GM12891 (cell line): ENCODE data around the gene CREB3L2.
A peak's percentile ranks its signal among the peaks of the same experiment; 100 is the strongest.

ENCODE experiments used
- DNase-seq: peaks from one replicate; pipeline ENCODE4 v3.0.0; 2011; ENCODE audit warnings: low spot score; ENCODE audit not compliant: insufficient read length
- FAIRE-seq: peaks from 2 replicates; lab custom pipeline; 2011; peaks lifted over from hg19 to GRCh38; lab: Jason Lieb, UNC
- PAX5 ChIP-seq: IDR thresholded peaks from 2 replicates; pipeline ENCODE4 v1.6.1; 2011; ENCODE audit warnings: low read length, moderate library complexity, mild to moderate bottlenecking; ENCODE audit not compliant: insufficient read depth, severe bottlenecking
- POLR2A ChIP-seq: IDR thresholded peaks from 2 replicates; pipeline ENCODE4 v1.6.1; 2011; ENCODE audit warnings: low read depth, low read length, control low read depth
- POLR2AphosphoS5 ChIP-seq: IDR thresholded peaks from 2 replicates; pipeline ENCODE4 v1.6.1; 2011; ENCODE audit warnings: low read depth, low read length, control low read depth
- POU2F2 ChIP-seq: IDR thresholded peaks from 2 replicates; pipeline ENCODE4 v1.6.1; 2011; ENCODE audit warnings: low read depth, mild to moderate bottlenecking, control low read depth, low read length, moderate library complexity
- SPI1 ChIP-seq: IDR thresholded peaks from 2 replicates; pipeline ENCODE4 v1.6.1; 2011; ENCODE audit warnings: low read depth, low read length, control low read depth
- TAF1 ChIP-seq: IDR thresholded peaks from 2 replicates; pipeline ENCODE4 v1.6.1; 2011; ENCODE audit warnings: low read depth, low read length, control low read depth

CREB3L2 gene

DNA sequence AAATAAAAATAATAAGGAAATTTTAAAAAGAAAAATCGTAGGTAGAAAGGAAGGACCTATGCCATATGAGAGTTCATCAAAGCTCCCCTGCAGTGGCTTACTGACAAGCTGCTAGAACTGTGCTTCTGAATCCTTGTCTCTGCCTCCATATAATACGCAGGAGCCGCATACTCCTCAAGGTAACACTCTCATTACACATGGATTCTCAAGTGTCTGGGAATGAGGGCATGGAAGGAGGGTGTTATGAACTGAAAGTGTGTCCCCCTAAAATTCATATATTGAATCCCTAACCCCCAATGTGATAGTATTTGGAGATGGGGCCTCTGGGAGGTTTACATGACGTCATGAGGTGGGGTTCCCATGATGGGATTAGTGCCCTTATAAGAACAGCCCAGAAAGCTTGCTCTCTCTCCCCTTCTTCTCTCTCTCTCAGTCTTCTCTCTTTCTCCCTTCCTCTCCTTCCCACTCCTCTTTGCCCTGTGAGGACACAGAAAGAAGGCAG, 35.2 kb downstream of the CREB3L2 start:
- FAIRE-seq = no peak
- no peak for DNase-seq
- no peak for TF ChIP-seq SPI1
- no peak for TF ChIP-seq POU2F2
- no peak for TF ChIP-seq TAF1

DNA sequence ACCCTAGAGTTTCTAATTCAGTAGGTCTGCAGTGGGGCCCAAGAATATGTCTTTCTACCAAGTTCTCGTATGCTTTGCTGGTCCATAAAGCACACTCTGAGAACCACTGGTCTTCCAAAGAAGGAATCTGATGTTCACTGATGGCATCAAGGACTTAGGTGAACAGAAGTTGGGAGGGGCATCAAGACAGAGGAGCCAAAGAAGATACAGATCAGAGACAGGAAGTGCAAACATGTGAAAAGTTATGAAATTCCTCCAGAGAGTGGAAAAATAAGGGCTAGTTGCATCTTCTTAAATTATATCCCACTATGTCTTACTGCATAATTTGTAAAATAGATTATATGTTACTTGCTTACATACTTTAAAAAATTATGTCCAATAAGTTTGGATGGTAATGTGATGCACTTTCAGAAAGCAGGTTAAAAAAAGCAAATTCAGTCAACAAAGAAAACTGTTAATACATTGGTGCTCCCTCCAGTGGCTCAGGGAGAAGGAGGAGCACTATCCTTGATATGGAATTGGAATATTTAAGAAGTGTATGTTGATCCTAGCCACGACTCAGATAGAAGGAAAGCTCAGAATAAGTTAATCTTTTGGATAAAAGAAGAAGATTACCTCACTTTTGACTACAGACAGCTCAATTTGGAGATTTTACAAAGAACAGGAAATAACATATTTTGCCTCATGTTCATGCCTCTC, 35.8 kb downstream of the CREB3L2 start:
- 0 out of 2 replicates have a peak, but pooled peaks have one; percentile 27 for TF ChIP-seq SPI1
- no peak for TF ChIP-seq TAF1
- no peak for TF ChIP-seq POU2F2
- FAIRE-seq (no peak), DNase-seq (no peak)

DNA sequence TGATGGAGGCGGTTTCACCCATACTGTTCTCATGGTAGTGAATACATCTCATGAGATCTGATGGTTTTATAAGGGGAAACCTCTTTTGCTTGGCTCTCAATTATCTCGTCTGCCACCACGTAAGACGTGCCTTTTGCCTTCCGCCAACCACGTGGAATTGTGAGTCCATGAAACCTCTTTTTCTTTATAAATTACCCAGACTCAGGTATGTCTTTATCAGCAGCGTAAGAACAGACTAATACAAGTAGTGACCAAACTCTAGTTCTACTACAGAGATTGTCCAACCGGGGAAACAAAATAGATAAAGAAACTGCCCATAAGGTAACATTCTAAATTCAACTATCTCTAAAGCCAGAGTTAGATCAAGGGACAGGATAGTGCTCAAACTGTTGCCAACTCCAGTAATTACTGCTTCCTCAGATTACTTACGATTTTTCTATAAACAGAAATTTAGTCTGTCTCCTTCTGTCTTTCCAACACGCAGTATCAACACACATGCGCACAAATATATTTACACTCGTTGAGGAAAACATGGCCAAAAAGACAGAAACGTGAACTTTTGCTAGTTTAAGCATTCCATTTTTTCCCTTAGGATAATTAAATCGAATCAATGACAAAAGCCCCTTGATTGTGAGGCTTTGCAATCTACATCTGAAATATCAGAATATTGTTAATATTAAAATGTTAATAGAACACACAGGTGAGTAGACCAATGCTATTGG, 36.9 kb downstream of the CREB3L2 start:
- DNase-seq (no peak), FAIRE-seq (no peak)
- TF ChIP-seq SPI1 = no peak
- no peak for TF ChIP-seq TAF1
- TF ChIP-seq PAX5 = no peak
- no peak for TF ChIP-seq POLR2AphosphoS5
- no peak for TF ChIP-seq POU2F2
- no peak for TF ChIP-seq POLR2A

DNA sequence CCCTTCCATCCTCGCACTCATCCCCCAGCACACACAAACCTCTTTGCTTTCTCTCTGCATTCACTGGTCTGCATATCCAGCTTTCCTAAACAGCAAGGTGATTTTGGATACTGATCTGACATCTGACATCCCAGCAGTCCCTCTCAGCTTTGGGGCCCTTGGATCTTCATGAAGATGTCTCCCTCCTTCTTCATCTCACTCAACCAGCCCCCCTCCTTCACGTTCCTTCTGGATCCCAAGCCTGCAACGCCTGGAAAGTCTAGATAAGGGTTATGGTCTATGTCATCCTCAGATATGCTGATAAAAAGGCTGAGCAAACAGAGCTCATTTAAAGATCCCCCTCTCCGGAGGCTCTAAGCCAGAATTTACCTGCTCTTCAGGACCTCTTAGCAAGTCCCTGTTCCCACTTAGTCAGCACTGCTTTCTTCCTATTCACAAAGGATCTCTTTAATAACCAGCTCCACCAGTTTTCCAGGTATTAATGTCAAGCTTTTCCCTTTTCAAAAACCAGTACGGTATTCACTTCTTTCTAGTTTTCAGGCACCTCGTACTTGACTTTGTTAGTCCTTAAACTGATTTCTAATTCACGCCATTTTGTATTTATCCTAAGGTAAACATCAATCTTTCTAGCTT, 38.9 kb downstream of the CREB3L2 start:
- FAIRE-seq (no peak), DNase-seq (no peak)
- no peak for TF ChIP-seq PAX5
- TF ChIP-seq SPI1 = no peak
- TF ChIP-seq POLR2A = no peak
- TF ChIP-seq TAF1 = no peak
- no peak for TF ChIP-seq POU2F2
- no peak for TF ChIP-seq POLR2AphosphoS5

DNA sequence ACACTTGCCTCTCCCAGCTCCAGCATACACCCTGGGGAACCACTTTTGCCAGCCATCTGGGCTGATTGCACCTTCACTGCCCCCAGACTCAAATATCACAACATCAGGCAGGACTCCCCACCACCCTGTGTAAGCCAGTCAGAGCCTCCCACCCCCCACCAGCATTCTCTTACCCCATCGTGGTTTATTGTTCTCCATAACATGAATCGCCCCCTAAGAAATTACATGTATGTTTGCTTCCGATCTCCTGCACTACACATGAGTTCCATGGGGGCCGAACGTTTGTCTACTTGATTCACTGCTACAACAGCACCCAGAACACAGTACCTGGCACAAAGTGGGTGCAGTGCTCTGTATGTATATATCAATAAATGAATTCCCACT, 39.4 kb downstream of the CREB3L2 start:
- no peak for FAIRE-seq
- TF ChIP-seq SPI1 (no peak), POLR2AphosphoS5 (no peak), TAF1 (no peak), PAX5 (no peak), POLR2A (no peak), POU2F2 (no peak)
- DNase-seq = no peak

DNA sequence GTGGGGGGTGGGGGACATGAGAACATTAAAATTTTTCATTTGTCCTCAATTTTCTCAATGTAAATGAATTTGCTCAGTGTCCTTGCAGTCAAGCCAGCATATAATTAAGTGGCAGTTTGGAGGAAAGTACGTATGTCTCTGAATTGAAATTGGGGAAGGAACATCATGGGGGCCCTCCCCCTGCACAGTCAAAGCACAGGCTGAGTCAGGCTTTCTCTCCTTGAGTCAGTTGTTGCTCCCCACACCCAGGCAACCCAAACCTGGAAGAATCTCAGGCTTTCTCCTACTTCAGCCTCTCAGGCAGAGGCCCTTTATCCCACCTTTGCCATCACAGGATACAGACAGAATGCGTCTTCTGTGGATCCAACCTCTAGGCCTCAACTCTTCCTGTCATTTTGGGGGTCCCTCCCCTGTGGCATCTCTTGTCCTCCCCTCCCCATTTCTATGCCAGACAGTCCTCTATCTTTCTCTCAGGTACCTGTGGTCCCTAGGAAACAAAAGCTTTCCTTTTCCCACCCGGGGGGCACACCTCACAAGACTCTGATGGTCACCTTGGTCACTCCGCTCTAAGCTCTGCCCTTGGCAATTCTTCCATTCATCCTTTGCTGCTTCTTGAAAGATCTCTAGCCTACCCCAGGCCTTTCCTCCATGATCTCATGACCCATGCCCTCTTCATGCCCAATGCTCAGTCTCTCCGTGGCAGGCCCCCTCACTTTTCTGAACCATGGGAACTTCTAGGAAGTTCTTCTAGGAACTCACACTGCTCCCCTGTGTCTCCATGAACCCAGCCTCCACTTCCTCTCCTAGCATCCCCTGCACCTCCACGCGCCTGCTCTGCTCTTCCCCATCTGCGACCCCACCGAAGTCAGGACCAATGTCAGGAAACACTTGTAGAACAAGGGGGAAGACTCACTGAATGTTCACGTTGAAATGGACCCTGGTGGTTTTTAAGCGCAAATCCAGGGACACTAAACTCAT, 40.4 kb downstream of the CREB3L2 start:
- DNase-seq = peak; percentile 39
- TF ChIP-seq POLR2AphosphoS5 (no peak), POLR2A (no peak), POU2F2 (peak; percentile 12; the same call in 1 of the 2 replicates), TAF1 (no peak), PAX5 (no peak), SPI1 (0 out of 2 replicates have a peak, but pooled peaks have one; percentile 28)
- FAIRE-seq = peak; percentile 43

DNA sequence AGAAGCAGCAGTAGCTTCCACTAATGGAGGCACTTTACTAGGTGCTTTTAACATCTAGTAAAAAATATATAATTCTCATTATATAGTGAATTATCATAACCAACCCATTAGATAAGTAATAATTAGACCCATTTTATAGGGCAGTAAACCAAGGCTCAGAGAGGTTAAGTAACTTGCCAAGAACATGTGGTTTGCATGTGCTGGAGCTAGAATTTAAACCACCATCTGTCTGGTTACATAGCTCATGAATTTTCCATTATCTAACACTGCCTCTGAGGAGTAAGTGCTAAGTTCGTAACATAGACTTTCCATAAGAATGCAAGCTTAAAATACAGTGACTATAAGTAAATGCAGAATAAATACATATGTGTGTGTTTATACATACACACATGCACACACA, 41.9 kb downstream of the CREB3L2 start:
- no peak for TF ChIP-seq POLR2A
- TF ChIP-seq PAX5 = no peak
- TF ChIP-seq TAF1 = no peak
- no peak for TF ChIP-seq POU2F2
- no peak for TF ChIP-seq POLR2AphosphoS5
- TF ChIP-seq SPI1 = no peak
- FAIRE-seq (no peak), DNase-seq (no peak)

DNA sequence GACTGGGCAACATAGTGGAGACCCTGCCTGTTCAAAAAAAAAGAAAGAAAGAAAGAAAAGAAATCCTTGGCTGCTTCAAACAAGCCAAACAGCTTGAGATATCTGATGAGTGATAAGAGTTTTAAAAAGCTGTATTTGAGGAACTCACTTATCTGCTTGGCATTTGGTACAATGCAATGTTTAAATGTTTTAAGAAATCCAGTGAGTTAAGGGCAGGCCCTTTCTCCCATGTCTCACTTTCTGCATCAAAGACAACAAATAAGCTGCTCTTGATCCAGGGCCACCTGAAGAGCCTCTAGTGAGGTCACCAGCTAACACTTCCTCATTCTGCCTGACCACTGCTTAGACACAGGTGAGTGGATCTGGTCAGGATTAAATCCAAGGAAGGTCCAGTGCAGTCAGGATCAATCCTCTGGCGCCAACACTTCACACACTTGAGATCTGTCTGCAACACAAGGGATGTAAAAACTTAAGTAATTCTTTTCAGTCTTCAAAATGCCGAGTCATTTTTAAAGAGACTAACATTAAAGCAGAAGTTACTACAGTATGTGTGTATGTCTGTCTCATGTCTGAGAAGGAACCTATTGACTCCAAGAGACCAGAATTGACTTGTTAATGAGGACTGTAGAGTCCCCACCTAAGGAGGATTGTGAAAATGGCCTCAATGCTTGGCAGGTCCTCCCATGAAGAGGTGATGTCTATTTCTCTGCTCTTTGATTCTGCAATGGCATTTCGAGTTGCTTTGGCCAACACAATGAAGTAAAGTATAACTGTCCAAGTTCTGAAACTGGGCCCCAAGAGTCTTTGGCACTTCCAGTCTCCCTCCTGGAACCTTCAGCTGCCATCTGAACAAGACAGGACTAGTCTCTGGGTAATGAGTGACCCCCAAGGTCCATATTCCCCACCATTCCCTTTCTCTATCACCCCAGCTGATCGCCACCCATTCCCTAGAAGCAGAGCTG, 43.1 kb downstream of the CREB3L2 start:
- DNase-seq (no peak), FAIRE-seq (no peak)
- TF ChIP-seq SPI1 (peak; percentile 95), POLR2AphosphoS5 (no peak), POU2F2 (no peak), TAF1 (no peak)

DNA sequence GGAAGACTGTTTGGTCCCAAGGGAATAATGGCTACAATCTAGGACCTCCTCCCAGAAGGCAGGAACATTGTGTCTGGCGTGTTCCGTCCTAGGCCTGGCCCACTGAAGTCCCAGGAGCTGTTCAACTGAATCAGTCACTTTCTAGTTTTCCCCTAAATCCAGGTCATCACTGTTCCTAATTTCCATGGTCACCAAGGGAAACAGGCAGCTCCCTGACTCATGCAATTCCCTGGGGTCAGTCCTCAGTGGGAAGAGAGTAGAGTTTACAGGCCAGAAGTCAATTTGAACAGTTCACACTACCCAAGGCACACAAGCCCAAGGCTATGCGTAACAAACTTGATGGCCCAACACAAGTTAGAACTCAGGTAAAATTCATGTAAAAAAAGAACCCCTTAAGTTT, 44.0 kb downstream of the CREB3L2 start:
- FAIRE-seq (no peak), DNase-seq (no peak)
- TF ChIP-seq PAX5 (no peak), POU2F2 (no peak), TAF1 (no peak), POLR2A (no peak), SPI1 (no peak), POLR2AphosphoS5 (no peak)
